ENCODE data around the gene CDK5RAP2.

Gene CDK5RAP2

DNA sequence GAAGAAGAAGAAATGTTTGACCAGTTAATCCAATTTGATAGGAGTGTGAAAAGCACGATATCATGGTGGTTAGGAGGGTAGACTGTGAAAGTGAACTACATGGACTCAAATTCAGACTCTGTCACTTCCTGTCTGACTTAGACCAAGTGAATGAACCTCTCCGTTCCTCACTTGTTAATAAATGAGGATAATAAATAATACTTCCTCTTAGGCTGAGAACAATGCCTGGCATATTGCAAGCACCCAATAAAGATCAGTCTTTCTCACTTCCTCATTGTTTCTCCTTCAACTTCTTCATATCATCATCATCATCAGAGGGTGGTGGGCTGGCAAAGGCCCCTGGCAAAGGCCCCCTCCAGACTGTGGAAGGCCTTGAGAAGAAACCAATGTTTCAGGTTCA, 148.7 kb downstream of the CDK5RAP2 start:
- Histone ChIP-seq H3K4me2 (peak overlapping the region in 5 of 11 experiments; percentile 8 to 53 (median 34); a peak in 7 of 22 replicates), H3K27ac (peak overlapping the region in 3 of 11 experiments; percentile 0 to 21 (median 11); a peak in 4 of 22 replicates), H3K9ac (no peak overlapping the region), H3K4me1 (peaks cover 0 to 31% (median 7%) of the 10 kb centered on the region in 10 experiments; a peak in 11 of 20 replicates), H4K20me1 (peaks cover 0 to 12% (median 0%) of the 10 kb centered on the region in 11 experiments; a peak in 2 of 22 replicates), H3K4me3 (no peak overlapping the region), H3K27me3 (no peaks in the 10 kb centered on the region), H3K9me3 (replicated peaks in 1 of 11) (peaks cover 0 to 5% (median 0%) of the 10 kb centered on the region in 11 experiments; a peak in 2 of 22 replicates), H3K36me3 (peaks cover 13 to 63% (median 52%) of the 10 kb centered on the region in 11 experiments)
- TF ChIP-seq Cebpa-rat (IDR thresholded peaks at IDR 0.05), result no peak

DNA sequence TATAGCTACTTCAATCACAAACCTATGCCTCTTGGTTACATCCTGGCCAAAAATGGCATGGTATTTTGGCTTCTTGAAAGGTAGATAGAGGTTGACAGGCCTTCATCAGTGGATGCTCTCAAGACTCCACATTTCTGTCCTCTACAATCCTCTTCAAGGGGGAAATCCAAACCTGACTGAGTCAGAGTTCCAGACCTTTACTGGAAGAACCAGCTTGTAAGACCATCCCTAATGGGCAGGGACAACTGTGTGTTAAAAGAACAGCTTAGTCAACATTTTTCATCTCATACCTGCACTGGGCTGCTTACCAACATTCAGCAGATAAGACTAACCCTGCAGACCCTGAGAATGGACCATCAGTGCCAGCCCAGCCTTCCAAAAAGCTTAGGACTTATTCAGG, 155.7 kb downstream of the CDK5RAP2 start:
- no peaks in the 10 kb centered on the region for H4K20me1 ChIP-seq
- H3K4me1 ChIP-seq, result peaks cover 0 to 33% (median 29%) of the 10 kb centered on the region in 10 experiments; a peak in 17 of 20 replicates
- H3K4me3 ChIP-seq, result no peak overlapping the region
- no peak for TF ChIP-seq Cebpa-rat (IDR thresholded peaks at IDR 0.05)
- H3K36me3 ChIP-seq, result peaks cover 54 to 84% (median 72%) of the 10 kb centered on the region in 11 experiments
- peak overlapping the region in 2 of 11 experiments; percentile 8 to 15; a peak in 1 of 22 replicates for H3K27ac ChIP-seq
- no peak overlapping the region for H3K9ac ChIP-seq
- no peaks in the 10 kb centered on the region for H3K27me3 ChIP-seq
- H3K4me2 ChIP-seq, result peak overlapping the region in 8 of 11 experiments; percentile 42 to 80 (median 72); a peak in 16 of 22 replicates
- H3K9me3 ChIP-seq (replicated peaks in 1 of 11), result no peaks in the 10 kb centered on the region

DNA sequence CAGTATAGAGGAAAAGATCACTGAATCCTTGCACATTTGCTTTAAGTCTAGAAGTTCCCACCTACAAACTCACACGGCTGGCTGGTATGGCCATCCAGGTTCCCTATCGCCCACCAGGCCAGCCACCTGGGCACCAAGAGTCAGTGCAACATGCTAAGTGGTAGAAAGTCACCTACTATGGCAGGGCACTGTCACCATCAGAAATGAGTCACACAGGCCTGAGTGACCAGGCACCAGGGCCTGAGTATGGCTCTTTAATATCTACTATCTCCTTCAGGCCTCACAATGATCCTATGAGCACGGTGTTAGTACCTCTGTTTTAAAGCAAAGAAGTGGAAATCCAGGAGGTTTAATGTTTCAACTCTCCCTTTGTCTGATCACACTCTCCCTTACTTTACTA, 156.2 kb downstream of the CDK5RAP2 start:
- H4K20me1 ChIP-seq, result no peaks in the 10 kb centered on the region
- H3K4me1 ChIP-seq, result peaks cover 0 to 33% (median 29%) of the 10 kb centered on the region in 10 experiments; a peak in 17 of 20 replicates
- H3K9me3 ChIP-seq (replicated peaks in 1 of 11), result no peaks in the 10 kb centered on the region
- H3K36me3 ChIP-seq, result peaks cover 58 to 89% (median 77%) of the 10 kb centered on the region in 11 experiments
- H3K4me3 ChIP-seq, result no peak overlapping the region
- TF ChIP-seq Cebpa-rat (IDR thresholded peaks at IDR 0.05), result no peak
- H3K27me3 ChIP-seq, result no peaks in the 10 kb centered on the region
- peak overlapping the region in 2 of 11 experiments; percentile 8 to 31; a peak in 2 of 22 replicates for H3K9ac ChIP-seq
- peak overlapping the region in 10 of 11 experiments; percentile 5 to 80 (median 68); a peak in 19 of 22 replicates for H3K4me2 ChIP-seq
- peak overlapping the region in 3 of 11 experiments; percentile 4 to 15 (median 8); a peak in 2 of 22 replicates for H3K27ac ChIP-seq

DNA sequence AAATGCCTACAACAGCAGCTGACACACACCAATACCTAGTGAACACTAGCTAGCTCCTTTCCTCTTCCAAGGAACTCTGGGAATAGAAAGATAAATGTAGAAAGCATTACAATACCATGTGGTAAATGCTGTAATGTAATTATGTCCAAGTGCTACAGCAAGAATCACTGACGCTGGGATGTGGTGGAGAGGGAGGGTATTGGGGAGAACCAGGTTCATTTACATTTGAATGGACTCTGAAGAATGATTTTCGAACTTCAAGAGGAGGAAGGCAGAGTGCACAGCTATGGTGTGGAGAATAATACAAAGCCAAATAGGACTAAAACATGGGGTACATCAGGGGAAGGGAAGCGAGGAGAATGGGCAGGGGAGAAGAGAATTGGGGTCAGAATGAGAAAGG, 158.0 kb downstream of the CDK5RAP2 start:
- peak overlapping the region in 6 of 11 experiments; percentile 1 to 79 (median 12); a peak in 5 of 22 replicates for H3K4me2 ChIP-seq
- H3K4me1 ChIP-seq, result peaks cover 0 to 33% (median 29%) of the 10 kb centered on the region in 10 experiments; a peak in 17 of 20 replicates

DNA sequence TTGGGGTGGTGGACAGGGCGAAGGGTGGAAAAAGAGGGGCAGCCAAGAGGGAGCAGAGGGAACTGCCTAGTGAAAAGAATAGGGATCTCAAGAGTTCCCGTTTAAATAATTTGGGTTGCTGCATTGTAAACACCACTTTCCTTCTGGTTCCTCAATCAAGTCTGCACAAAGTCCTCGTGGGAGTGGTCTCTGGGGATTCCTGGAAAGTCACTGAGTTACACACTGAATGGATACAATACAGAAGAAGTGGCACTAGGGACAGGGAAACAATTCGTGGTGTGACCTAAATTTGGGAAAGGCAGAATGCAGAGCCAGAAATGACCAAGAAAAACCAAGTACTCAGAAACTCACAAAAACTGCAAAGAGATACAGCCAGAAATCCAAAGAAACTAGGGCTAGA, 161.7 kb downstream of the CDK5RAP2 start:
- H3K9me3 ChIP-seq (replicated peaks in 1 of 11), result no peaks in the 10 kb centered on the region
- H3K4me3 ChIP-seq, result no peak overlapping the region
- no peak for TF ChIP-seq Cebpa-rat (IDR thresholded peaks at IDR 0.05)
- H3K4me1 ChIP-seq, result peaks cover 0 to 18% (median 16%) of the 10 kb centered on the region in 10 experiments; a peak in 17 of 20 replicates
- H3K36me3 ChIP-seq, result peaks cover 72 to 90% (median 87%) of the 10 kb centered on the region in 11 experiments
- H3K4me2 ChIP-seq, result no peak overlapping the region
- H4K20me1 ChIP-seq, result no peaks in the 10 kb centered on the region; a peak in 1 of 22 replicates
- H3K27me3 ChIP-seq, result no peaks in the 10 kb centered on the region
- H3K27ac ChIP-seq, result no peak overlapping the region
- no peak overlapping the region for H3K9ac ChIP-seq

More for the DNA sequence above, 158.0 kb downstream of the CDK5RAP2 start:
- H3K9ac ChIP-seq, result no peak overlapping the region
- H3K9me3 ChIP-seq (replicated peaks in 1 of 11), result no peaks in the 10 kb centered on the region
- H3K4me3 ChIP-seq, result no peak overlapping the region
- H3K27ac ChIP-seq, result no peak overlapping the region
- TF ChIP-seq Cebpa-rat (IDR thresholded peaks at IDR 0.05), result no peak
- H4K20me1 ChIP-seq, result no peaks in the 10 kb centered on the region; a peak in 1 of 22 replicates
- H3K27me3 ChIP-seq, result no peaks in the 10 kb centered on the region
- peaks cover 69 to 100% (median 88%) of the 10 kb centered on the region in 11 experiments for H3K36me3 ChIP-seq

DNA sequence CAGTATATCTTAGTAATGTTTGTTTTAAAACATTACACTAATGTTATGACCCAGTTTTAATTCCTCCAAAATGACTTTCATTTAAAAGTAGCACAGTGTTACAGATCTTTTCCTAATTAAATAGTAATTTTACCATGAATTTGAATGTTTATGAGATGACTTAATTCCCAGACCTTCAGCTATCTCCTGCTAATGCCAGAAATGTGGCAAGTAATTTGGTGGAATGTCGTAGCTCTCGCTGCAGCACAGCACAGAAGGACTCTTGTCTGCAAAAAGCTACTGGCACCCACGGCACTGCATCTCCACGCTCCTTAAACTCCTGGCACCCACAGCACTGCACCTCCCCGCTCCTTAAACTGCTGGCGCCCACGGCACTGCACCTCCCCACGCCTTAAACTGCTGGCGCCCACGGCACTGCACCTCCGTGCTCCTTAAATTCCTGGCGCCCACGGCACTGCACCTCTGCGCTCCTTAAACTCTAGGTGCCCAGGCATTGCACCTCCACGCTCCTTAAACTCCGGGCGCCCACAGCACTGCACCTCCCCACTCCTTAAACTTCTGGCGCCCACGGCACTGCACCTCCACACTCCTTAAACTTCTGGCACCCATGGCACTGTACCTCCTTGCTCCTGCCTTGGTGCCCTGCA, 163.1 kb downstream of the CDK5RAP2 start:
- TF ChIP-seq Cebpa-rat (IDR thresholded peaks at IDR 0.05), result no peak

DNA sequence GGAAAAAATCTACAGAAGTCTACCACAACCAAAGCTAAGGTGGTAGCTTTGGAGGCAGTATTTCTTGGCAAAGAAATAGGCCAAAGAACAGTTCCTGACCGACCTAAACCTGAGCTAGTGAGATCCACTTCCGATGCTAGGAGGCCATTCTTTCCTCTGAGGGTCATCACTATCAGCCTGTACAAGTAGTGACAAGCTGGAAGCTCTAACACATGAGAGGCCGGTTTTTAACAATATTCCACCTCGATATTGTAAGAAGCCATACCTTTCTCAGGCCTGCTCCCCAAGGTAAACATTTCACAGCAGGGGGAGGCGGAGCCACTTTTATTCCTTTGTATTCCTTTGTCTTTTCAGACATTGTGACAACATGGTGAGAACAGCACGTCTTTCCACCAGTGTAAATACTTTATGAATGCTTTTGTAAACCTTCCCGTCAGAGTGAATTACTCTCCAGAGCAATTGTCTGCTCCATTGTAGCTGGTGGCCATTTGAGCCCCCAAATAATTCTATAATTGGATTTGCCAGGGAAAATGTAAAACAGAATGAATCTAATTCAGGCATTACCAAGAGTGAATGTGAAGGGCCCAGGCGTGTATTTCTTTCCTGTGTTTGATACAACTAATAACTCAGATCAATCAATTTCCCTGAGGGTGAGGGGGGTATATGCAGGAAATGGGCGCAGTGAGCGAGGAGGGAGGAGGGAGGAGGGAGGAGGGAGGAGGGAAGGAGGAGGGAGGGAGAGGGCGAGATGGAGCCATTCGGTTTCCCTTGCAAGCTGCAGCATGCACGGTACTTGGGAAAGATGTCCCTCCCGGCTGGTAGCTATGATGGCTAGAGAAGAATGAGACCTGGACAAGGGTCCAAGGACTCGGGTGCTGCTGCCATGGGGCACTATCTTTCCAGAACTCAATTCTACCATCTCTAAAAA, 166.6 kb downstream of the CDK5RAP2 start:
- H3K4me3 ChIP-seq, result no peak overlapping the region
- peaks cover 0 to 6% (median 0%) of the 10 kb centered on the region in 11 experiments; a peak in 2 of 22 replicates for H4K20me1 ChIP-seq
- no peaks in the 10 kb centered on the region for H3K4me1 ChIP-seq
- H3K4me2 ChIP-seq, result no peak overlapping the region
- H3K9me3 ChIP-seq (replicated peaks in 1 of 11), result no peaks in the 10 kb centered on the region
- H3K9ac ChIP-seq, result no peak overlapping the region
- TF ChIP-seq Cebpa-rat (IDR thresholded peaks at IDR 0.05), result no peak
- H3K36me3 ChIP-seq, result peaks cover 68 to 96% (median 91%) of the 10 kb centered on the region in 11 experiments
- no peak overlapping the region for H3K27ac ChIP-seq
- no peaks in the 10 kb centered on the region for H3K27me3 ChIP-seq

More for the DNA sequence above, 163.1 kb downstream of the CDK5RAP2 start:
- H3K9me3 ChIP-seq (replicated peaks in 1 of 11), result no peaks in the 10 kb centered on the region
- H3K9ac ChIP-seq, result no peak overlapping the region
- H3K4me3 ChIP-seq, result no peak overlapping the region
- H4K20me1 ChIP-seq, result peaks cover 0 to 3% (median 0%) of the 10 kb centered on the region in 11 experiments; a peak in 1 of 22 replicates
- H3K36me3 ChIP-seq, result peaks cover 74 to 96% (median 91%) of the 10 kb centered on the region in 11 experiments
- no peak overlapping the region for H3K27ac ChIP-seq
- H3K27me3 ChIP-seq, result no peaks in the 10 kb centered on the region
- peaks cover 0 to 4% (median 2%) of the 10 kb centered on the region in 10 experiments; a peak in 11 of 20 replicates for H3K4me1 ChIP-seq
- H3K4me2 ChIP-seq, result no peak overlapping the region

DNA sequence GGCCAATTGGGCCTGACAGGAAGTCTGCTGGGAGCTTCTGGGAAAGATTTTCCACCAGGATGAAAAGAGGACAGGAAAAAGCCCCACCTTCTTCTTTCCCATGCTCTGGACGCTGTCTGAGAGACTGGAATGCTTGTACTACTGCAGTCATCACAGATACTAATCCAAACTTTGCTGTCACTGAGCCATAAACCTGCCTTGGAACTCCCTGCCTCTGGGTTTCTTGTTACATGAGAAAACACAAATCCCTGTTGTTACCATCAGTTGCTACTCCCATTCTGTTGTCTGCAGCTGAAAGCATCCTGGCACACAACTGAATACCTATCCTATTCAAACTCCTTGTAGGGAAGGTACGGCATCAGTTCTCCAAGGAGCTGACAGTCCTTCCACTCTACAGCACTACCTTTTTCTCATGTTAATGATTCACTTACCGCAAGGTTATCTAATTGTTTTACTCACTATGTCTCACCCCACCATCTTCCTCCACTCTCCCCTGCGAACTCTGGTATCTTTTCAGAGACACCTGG, 167.5 kb downstream of the CDK5RAP2 start:
- H3K27ac ChIP-seq, result peak overlapping the region in 1 of 11 experiments; percentile 7; a peak in 1 of 22 replicates
- no peaks in the 10 kb centered on the region for H3K9me3 ChIP-seq (replicated peaks in 1 of 11)
- H3K4me2 ChIP-seq, result no peak overlapping the region
- H3K27me3 ChIP-seq, result no peaks in the 10 kb centered on the region
- H3K9ac ChIP-seq, result no peak overlapping the region
- peaks cover 69 to 96% (median 91%) of the 10 kb centered on the region in 11 experiments for H3K36me3 ChIP-seq
- no peak for TF ChIP-seq Cebpa-rat (IDR thresholded peaks at IDR 0.05)
- H4K20me1 ChIP-seq, result peaks cover 0 to 6% (median 0%) of the 10 kb centered on the region in 11 experiments; a peak in 2 of 22 replicates
- no peaks in the 10 kb centered on the region for H3K4me1 ChIP-seq
- no peak overlapping the region for H3K4me3 ChIP-seq
